T-cell (primary cell): ENCODE data around the gene STK33. TPM values are rescaled to one million over a fixed set of nuclear protein-coding genes. Genes with fewer than 3 reads are reported as not detected.

Experiments
- ATAC-seq, 4 experiments: fragments of 200-7000 bp in 3 of 4; fragments of 150-1000 bp in 1 of 4; cut with Tn5 transposase; replicated peaks in 1 of 4; 1 replicate in 3 of 4; 2 replicates in 1 of 4; pipeline ENCODE4 v1.10.0; 2021; ENCODE audit warnings: moderate library complexity in 3 of 4, mild to moderate bottlenecking in 2 of 4, moderate number of reproducible peaks in 1 of 4
- CTCF ChIA-PET, 2 donors: fragments of 300-600 bp; sonication (Branson Sonifier 250); formaldehyde crosslinking; loops; one replicate each; lab custom pipeline; 2022; ENCODE audit warnings: antibody characterized with exemption in 2 of 2; lab: Charles Lee
- POLR2A ChIA-PET, 2 donors: fragments of 300-600 bp; sonication (Branson Sonifier 250); formaldehyde crosslinking; loops; one replicate each; lab custom pipeline; 2022; ENCODE audit warnings: antibody characterized with exemption in 2 of 2; lab: Charles Lee
- DNase-seq, 35 experiments: peaks; one replicate each; pipeline versions ENCODE4 v3.0.0 to v3.0.0-alpha.2; 2013 to 2023
- H3K27ac ChIP-seq: one replicate; pipeline ENCODE4 v1.5.1; 2013; ENCODE audit warnings: low read length
- H3K27me3 ChIP-seq, 2 experiments: replicated peaks in 1 of 2; 1 replicate in 1 of 2; 2 replicates in 1 of 2; pipeline versions ENCODE4 v1.6.1 to v1.7.0; 2013; ENCODE audit warnings: low read length in 1 of 2, mixed read lengths in 1 of 2; ENCODE audit not compliant: control insufficient read depth in 2 of 2, insufficient read depth in 2 of 2; ENCODE audit errors: extremely low read depth in 1 of 2
- H3K36me3 ChIP-seq, 2 donors: 1 replicate in 1 of 2; 2 replicates in 1 of 2; pipeline versions ENCODE4 v1.6.1 to v1.7.0; 2013; ENCODE audit warnings: low read length in 1 of 2; ENCODE audit not compliant: control insufficient read depth in 2 of 2, insufficient read depth in 1 of 2; ENCODE audit errors: extremely low read depth in 1 of 2
- H3K4me1 ChIP-seq, 2 experiments: 1 replicate in 1 of 2; 2 replicates in 1 of 2; pipeline versions ENCODE4 v1.6.1 to v1.7.0; 2013; ENCODE audit warnings: low read length in 2 of 2, mixed read lengths in 1 of 2; ENCODE audit not compliant: insufficient read depth in 2 of 2, control insufficient read depth in 1 of 2; ENCODE audit errors: extremely low read depth in 1 of 2
- H3K4me3 ChIP-seq, 2 donors: 1 replicate in 1 of 2; 2 replicates in 1 of 2; pipeline versions ENCODE4 v1.5.1 to v1.7.0; 2013; ENCODE audit warnings: mild to moderate bottlenecking in 2 of 2, low read length in 1 of 2, moderate library complexity in 1 of 2; ENCODE audit not compliant: control insufficient read depth in 1 of 2; ENCODE audit errors: extremely low read depth in 1 of 2
- H3K9me3 ChIP-seq: 2 replicates; pipeline ENCODE4 v1.7.0; 2013
- H3K27ac Mint-ChIP-seq, 2 donors: one replicate each; pipeline ENCODE4 v1.8.0; 2020 to 2021; ENCODE audit warnings: mild to moderate bottlenecking in 2 of 2, mixed read lengths in 2 of 2
- H3K27me3 Mint-ChIP-seq, 2 donors: one replicate each; pipeline ENCODE4 v1.8.0; 2021 to 2022; ENCODE audit warnings: mixed read lengths in 2 of 2
- H3K36me3 Mint-ChIP-seq: one replicate; pipeline ENCODE4 v1.8.0; 2021; ENCODE audit warnings: mixed read lengths
- H3K4me1 Mint-ChIP-seq, 3 donors: one replicate each; pipeline ENCODE4 v1.8.0; 2020 to 2022; ENCODE audit warnings: mixed read lengths in 3 of 3, mild to moderate bottlenecking in 1 of 3
- H3K4me3 Mint-ChIP-seq, 3 donors: one replicate each; pipeline ENCODE4 v1.8.0; 2020 to 2022; ENCODE audit warnings: mild to moderate bottlenecking in 3 of 3, mixed read lengths in 3 of 3, moderate library complexity in 3 of 3
- H3K9me3 Mint-ChIP-seq, 3 donors: one replicate each; pipeline ENCODE4 v1.8.0; 2020 to 2022; ENCODE audit warnings: mixed read lengths in 3 of 3
- WGBS: methylation state at CpG from one replicate; pipeline ENCODE4 v1.1.5; 2013; ENCODE audit warnings: missing lambda C conversion rate; ENCODE audit not compliant: insufficient coverage; 5-methylcytosine and 5-hydroxymethylcytosine counted together
- total RNA-seq, 35 experiments: library from RNA in 6 of 35; stranded (reverse) in 6 of 35; fragments of 120-200 nt in 1 of 35; gene quantifications; one replicate each; pipeline versions ENCODE4 v1.2.1 to v1.2.4 and lab custom pipeline; 2013 to 2026

STK33 gene
- total RNA-seq, 5 donors from 2014 or later (not counting 1 experiment from before 2014, with no cell fraction given): 0.30 to 1.5 (median 1.3) TPM

- Mint-ChIP-seq H3K9me3 (peaks cover 4 to 7% (median 6%) of the 10 kb centered on the region in 3 donors), H3K4me3 (no peak overlapping the region), H3K4me1 (no peaks in the 10 kb centered on the region), H3K27ac (no peak overlapping the region), H3K36me3 (no peaks in the 10 kb centered on the region), H3K27me3 (peaks cover 11 to 21% of the 10 kb centered on the region in 2 donors)
- no CpG with 5 or more reads among the region's 1 CpG for WGBS
- ChIA-PET POLR2A (no interaction called here), CTCF (interaction anchor here in 1 of 2 donors (0.7 kb wide), 1 partner anchor 21 kb away, joined by 5 read pairs; no protein-coding TSS in a partner anchor)
- ATAC-seq (no peak), DNase-seq (no peak)
- Histone ChIP-seq H3K4me3 (no peak overlapping the region), H3K27me3 (no peaks in the 10 kb centered on the region), H3K36me3 (no peaks in the 10 kb centered on the region), H3K9me3 (no peaks in the 10 kb centered on the region), H3K4me1 (no peaks in the 10 kb centered on the region), H3K27ac (no peak overlapping the region)
These were observed 9.9 kb downstream of the STK33 start for GRCh38 chr11:8584082-8584481.

- no peaks in the 10 kb centered on the region for H3K36me3 ChIP-seq
- ChIA-PET CTCF (interaction anchor here in 1 of 2 donors (1.3 kb wide), 1 partner anchor 13 kb away, joined by 4 read pairs; no protein-coding TSS in a partner anchor), POLR2A (no interaction called here)
- H3K9me3 ChIP-seq: no peaks in the 10 kb centered on the region
- Mint-ChIP-seq H3K27me3 (peaks cover 10 to 14% of the 10 kb centered on the region in 2 donors), H3K4me3 (no peak overlapping the region), H3K36me3 (no peaks in the 10 kb centered on the region), H3K4me1 (no peaks in the 10 kb centered on the region), H3K27ac (no peak overlapping the region), H3K9me3 (peaks cover 4 to 12% (median 6%) of the 10 kb centered on the region in 3 donors)
- no peaks in the 10 kb centered on the region for H3K27me3 ChIP-seq
- DNase-seq (no peak), ATAC-seq (no peak)
- no peak overlapping the region for H3K4me3 ChIP-seq
- H3K27ac ChIP-seq: no peak overlapping the region
- H3K4me1 ChIP-seq: no peaks in the 10 kb centered on the region
- WGBS: 100% methylated on average over 1 of the region's 3 CpGs
These were observed 12.7 kb downstream of the STK33 start for GRCh38 chr11:8581300-8581699.

DNA sequence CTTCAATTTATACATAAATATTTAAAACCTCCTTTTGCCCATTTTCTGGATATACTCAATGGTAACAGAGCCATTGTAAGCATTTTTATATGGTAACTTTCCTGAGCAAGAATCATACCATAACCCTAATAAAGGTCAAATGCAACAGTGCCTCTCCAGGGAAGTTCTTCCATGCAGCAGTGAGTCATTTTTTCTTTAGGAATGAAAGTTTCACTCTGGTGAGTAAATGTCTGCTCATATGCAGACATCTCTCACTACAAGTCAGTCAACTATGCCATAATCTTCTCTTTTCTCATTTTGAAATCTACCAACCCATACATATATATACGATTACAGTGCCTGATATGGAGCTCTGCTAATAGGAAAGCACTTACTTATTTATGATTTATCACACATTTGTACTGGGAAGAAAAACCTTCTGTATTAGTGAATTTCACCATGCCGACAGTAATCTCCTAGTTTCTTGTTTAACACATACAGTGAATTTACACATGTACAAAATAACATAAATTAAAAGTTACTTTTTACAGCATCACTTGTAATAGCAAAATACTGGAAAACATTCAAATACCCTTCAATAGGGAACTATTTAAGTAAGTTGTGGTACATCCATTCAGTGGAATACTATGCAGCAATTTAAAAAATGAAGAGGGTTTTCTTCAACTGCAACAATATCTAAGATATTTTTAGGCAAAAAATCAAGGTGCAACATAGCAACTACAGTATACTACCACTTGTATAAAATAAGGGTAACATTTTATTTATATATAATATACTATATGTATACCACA is 16.0 kb downstream of the STK33 start:
- WGBS: no CpG with 5 or more reads among the region's 2 CpGs
- Histone ChIP-seq H3K27ac (no peak overlapping the region), H3K4me1 (no peaks in the 10 kb centered on the region), H3K36me3 (no peaks in the 10 kb centered on the region), H3K27me3 (no peaks in the 10 kb centered on the region), H3K4me3 (no peak overlapping the region), H3K9me3 (no peaks in the 10 kb centered on the region)
- Mint-ChIP-seq H3K27ac (no peak overlapping the region), H3K9me3 (peaks cover 4 to 12% (median 6%) of the 10 kb centered on the region in 3 donors), H3K36me3 (no peaks in the 10 kb centered on the region), H3K4me3 (no peak overlapping the region), H3K4me1 (no peaks in the 10 kb centered on the region), H3K27me3 (peaks cover 7 to 11% of the 10 kb centered on the region in 2 donors)
- DNase-seq: no peak
- CTCF ChIA-PET: interaction anchor here in 1 of 2 donors (0.8 kb wide), 1 partner anchor 11 kb away, joined by 3 read pairs; no protein-coding TSS in a partner anchor
- ATAC-seq: no peak
- POLR2A ChIA-PET: interaction anchor here in 1 of 2 donors (0.6 kb wide), 1 partner anchor 1186 kb away, joined by 4 read pairs; no protein-coding TSS in a partner anchor

DNA sequence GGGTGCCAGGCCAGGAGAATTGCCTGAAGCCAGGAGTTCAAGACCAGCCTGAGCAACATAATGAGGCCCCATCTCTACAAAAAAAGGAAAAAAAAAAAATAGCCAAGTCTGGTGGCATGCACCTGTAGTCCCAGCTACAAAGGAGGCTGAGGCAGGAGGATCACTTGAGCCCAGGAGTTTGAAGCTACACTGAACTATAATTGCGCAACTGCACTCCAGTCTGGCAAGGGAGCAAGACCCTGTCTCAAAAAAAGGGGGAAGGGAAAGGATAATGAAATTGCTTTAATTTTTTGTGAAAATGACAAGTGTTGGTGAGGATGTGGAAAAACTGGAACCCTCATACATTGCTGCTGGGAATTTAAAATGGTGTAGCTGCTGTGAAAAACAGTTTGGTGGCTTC is 19.2 kb downstream of the STK33 start:
- Mint-ChIP-seq H3K27ac (no peak overlapping the region), H3K4me3 (no peak overlapping the region), H3K36me3 (no peaks in the 10 kb centered on the region), H3K9me3 (peaks cover 3 to 8% (median 4%) of the 10 kb centered on the region in 3 donors), H3K27me3 (peaks cover 7 to 9% of the 10 kb centered on the region in 2 donors), H3K4me1 (no peaks in the 10 kb centered on the region)
- no peak for DNase-seq
- Histone ChIP-seq H3K9me3 (no peaks in the 10 kb centered on the region), H3K4me1 (no peaks in the 10 kb centered on the region), H3K27me3 (no peaks in the 10 kb centered on the region), H3K36me3 (no peaks in the 10 kb centered on the region), H3K4me3 (no peak overlapping the region), H3K27ac (no peak overlapping the region)
- no CpG with 5 or more reads among the region's 1 CpG for WGBS
- ChIA-PET CTCF (no interaction called here), POLR2A (no interaction called here)
- no peak for ATAC-seq

GRCh38 chr11:8573777-8574176 is 20.3 kb downstream of the STK33 start:
- Histone ChIP-seq H3K27me3 (no peaks in the 10 kb centered on the region), H3K27ac (no peak overlapping the region), H3K9me3 (no peaks in the 10 kb centered on the region), H3K4me3 (no peak overlapping the region), H3K4me1 (no peaks in the 10 kb centered on the region), H3K36me3 (no peaks in the 10 kb centered on the region)
- ChIA-PET CTCF (interaction anchor here in 1 of 2 donors (0.6 kb wide), 1 partner anchor 28 kb away, joined by 4 read pairs; no protein-coding TSS in a partner anchor), POLR2A (no interaction called here)
- no peak overlapping the region for H3K4me3 Mint-ChIP-seq
- H3K9me3 Mint-ChIP-seq: peaks cover 0 to 5% (median 4%) of the 10 kb centered on the region in 3 donors
- H3K36me3 Mint-ChIP-seq: no peaks in the 10 kb centered on the region
- WGBS: no CpG with 5 or more reads among the region's 1 CpG
- H3K27me3 Mint-ChIP-seq: peaks cover 10 to 14% of the 10 kb centered on the region in 2 donors
- DNase-seq: no peak
- no peak overlapping the region for H3K27ac Mint-ChIP-seq
- no peaks in the 10 kb centered on the region for H3K4me1 Mint-ChIP-seq
- no peak for ATAC-seq

GRCh38 chr11:8567602-8568198 is 26.3 kb downstream of the STK33 start:
- Histone ChIP-seq H3K27me3 (peaks cover 0 to 3% of the 10 kb centered on the region in 2 experiments), H3K27ac (no peak overlapping the region), H3K4me1 (no peaks in the 10 kb centered on the region), H3K9me3 (no peaks in the 10 kb centered on the region), H3K4me3 (no peak overlapping the region), H3K36me3 (no peaks in the 10 kb centered on the region)
- CTCF ChIA-PET: interaction anchor here (0.7 to 1.8 kb wide), 5 partner anchors 10 to 346 kb away, joined by 3 to 4 read pairs (median 4); no protein-coding TSS in a partner anchor
- no peak for DNase-seq
- WGBS: 83% methylated on average over 1 of the region's 2 CpGs
- Mint-ChIP-seq H3K27ac (no peak overlapping the region), H3K9me3 (no peaks in the 10 kb centered on the region), H3K27me3 (peaks cover 28 to 30% of the 10 kb centered on the region in 2 donors), H3K4me1 (no peaks in the 10 kb centered on the region), H3K36me3 (no peaks in the 10 kb centered on the region), H3K4me3 (no peak overlapping the region)
- POLR2A ChIA-PET: no interaction called here
- ATAC-seq: no peak
